ENCODE results near the gene ATP8B3.

Gene ATP8B3

GRCh38 chr19:1830978-1831377 lies 18.9 kb upstream of the ATP8B3 start:
- TF ChIP-seq, protein P1, sequence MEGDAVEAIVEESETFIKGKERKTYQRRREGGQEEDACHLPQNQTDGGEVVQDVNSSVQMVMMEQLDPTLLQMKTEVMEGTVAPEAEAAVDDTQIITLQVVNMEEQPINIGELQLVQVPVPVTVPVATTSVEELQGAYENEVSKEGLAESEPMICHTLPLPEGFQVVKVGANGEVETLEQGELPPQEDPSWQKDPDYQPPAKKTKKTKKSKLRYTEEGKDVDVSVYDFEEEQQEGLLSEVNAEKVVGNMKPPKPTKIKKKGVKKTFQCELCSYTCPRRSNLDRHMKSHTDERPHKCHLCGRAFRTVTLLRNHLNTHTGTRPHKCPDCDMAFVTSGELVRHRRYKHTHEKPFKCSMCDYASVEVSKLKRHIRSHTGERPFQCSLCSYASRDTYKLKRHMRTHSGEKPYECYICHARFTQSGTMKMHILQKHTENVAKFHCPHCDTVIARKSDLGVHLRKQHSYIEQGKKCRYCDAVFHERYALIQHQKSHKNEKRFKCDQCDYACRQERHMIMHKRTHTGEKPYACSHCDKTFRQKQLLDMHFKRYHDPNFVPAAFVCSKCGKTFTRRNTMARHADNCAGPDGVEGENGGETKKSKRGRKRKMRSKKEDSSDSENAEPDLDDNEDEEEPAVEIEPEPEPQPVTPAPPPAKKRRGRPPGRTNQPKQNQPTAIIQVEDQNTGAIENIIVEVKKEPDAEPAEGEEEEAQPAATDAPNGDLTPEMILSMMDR (conservative IDR thresholded peaks at IDR 0.05; ENCODE audit: low read depth, low read length): no peak
- no peak overlapping the region for H3K4me3 ChIP-seq (ENCODE audit: low read length)
- no peak for DNase-seq (ENCODE audit: low read depth)

DNA sequence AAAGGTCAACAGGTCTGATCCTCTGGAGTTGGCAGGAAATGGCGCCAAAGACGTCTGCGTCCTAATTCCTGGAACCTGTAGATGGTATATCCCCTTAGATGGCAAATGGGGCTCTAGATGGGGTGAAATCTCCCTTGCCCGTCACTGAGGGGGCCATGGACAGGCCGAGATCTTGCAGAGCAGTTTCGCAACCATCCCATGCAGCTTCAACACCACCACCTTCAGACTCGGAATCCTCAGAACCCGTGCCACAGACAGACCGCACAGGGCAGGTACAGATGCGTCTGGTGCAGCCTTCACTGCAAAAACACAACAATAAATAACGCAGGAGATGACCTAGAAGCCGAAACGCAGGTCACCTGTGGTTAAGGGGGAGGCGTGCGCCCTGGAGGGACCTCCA lies 18.5 kb upstream of the ATP8B3 start:
- no peak overlapping the region for H3K4me3 ChIP-seq (ENCODE audit: low read length)
- TF ChIP-seq, protein P1 (conservative IDR thresholded peaks at IDR 0.05; ENCODE audit: low read depth, low read length): no peak
- no peak for DNase-seq (ENCODE audit: low read depth)

- TF ChIP-seq, protein P1 (conservative IDR thresholded peaks at IDR 0.05; ENCODE audit: low read depth, low read length): no peak
- no peak for DNase-seq (ENCODE audit: low read depth)
- H3K4me3 ChIP-seq (ENCODE audit: low read length): no peak overlapping the region
Observed at GRCh38 chr19:1829958-1830357, 17.9 kb upstream of the ATP8B3 start.

- no peak for DNase-seq (ENCODE audit: low read depth)
- no peak overlapping the region for H3K4me3 ChIP-seq (ENCODE audit: low read length)
- TF ChIP-seq, protein P1 (conservative IDR thresholded peaks at IDR 0.05; ENCODE audit: low read depth, low read length): no peak
Observed at GRCh38 chr19:1828279-1829238, 16.5 kb upstream of the ATP8B3 start.

DNA sequence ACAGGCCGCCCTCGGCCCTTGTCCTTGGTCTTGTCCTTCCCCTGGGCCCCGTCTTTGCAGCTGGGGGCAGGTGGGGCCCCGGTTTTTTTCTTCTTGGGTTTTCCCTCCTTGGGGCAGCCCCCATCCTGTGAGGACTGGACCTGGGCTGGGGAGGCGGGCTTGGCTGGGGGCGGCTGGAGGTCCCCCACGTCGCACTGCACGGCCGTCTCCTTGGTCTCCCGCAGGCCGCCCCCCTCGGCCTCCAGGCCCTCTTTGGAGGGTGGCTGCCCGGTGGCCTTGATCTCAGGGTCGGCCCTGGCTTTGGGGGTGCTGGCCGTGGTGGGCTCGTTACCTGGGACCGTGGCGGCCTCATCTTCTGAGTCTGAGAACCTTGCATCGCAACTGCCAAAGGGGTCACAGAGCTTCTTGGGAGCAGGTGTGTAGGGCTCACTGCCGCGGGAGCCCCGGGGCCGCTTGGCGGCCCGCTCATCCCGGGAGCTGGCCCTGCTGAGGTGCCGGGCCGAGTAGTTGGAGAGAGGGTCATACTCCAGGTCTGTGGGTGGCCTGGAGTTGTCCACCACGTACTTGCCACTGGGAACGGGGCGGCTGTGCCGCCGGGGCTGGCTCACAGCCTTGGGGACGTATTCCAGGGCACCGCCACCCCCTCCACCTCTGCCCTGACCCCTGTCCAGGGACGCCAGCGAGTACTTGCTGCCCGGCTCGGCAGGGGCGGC lies 15.6 kb upstream of the ATP8B3 start:
- TF ChIP-seq, protein P1 (conservative IDR thresholded peaks at IDR 0.05; ENCODE audit: low read depth, low read length): no peak
- no peak for DNase-seq (ENCODE audit: low read depth)
- H3K4me3 ChIP-seq (ENCODE audit: low read length): no peak overlapping the region

DNA sequence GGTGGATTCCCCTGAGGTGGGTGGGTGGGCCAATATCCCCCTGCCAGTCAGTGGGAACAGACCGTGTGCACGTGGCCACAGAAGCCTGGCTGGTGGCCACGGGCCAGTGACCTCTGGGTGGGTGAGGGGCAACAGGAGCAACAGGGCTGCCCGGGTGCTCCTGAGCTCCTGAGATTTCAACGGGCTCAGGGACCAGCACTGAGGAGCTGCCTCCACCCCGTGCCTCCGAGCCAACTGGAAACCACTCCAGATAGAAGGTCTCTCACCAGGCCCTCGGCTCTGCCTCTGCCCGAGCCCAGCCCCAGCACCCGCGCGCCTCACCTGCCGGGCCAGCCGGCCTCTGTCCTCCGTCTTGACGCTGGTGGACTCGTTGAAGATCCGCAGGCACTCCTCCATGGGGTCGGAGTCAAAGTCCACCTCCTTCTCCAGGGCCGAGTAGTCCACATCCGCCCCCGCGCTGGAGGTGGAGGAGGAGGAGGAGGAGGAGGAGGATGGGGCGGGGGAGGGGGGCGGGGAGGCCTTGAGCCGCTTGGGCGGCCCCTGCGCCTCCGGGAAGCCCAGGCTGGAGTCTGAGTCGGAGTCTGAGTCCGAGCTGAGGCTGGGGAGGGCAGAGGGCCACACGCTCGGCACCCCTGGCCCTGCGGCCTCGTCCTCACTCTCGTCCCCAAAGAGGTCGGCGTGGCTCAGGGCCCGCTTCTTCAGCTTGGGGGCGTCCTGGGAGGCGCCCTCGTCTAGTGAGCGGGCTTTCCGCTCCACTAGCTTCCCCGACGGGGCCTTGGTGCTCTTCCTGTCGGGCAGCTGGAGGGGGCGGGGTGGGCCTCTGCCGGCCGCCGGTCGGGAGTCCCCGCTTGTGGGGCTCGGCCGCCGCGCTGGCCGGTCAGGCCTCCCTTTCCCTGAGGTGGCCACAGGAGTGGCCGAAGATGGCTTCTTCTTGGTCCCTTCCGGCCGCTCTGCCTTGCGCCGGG lies 14.8 kb upstream of the ATP8B3 start:
- TF ChIP-seq, protein P1 (conservative IDR thresholded peaks at IDR 0.05; ENCODE audit: low read depth, low read length): no peak
- H3K4me3 ChIP-seq (ENCODE audit: low read length): no peak overlapping the region
- DNase-seq (ENCODE audit: low read depth): no peak
